Activated CD4-positive, alpha-beta T cell treated with anti-CD3 and anti-CD28 coated beads, Interleukin-2, amount 50 U/mL, for 1 hour (primary cell): Measurements from ENCODE around the gene MAPK12.

Source experiments
- DNase-seq: peaks from one replicate; pipeline ENCODE4 v3.0.0-alpha.2; 2020

Gene MAPK12

DNA sequence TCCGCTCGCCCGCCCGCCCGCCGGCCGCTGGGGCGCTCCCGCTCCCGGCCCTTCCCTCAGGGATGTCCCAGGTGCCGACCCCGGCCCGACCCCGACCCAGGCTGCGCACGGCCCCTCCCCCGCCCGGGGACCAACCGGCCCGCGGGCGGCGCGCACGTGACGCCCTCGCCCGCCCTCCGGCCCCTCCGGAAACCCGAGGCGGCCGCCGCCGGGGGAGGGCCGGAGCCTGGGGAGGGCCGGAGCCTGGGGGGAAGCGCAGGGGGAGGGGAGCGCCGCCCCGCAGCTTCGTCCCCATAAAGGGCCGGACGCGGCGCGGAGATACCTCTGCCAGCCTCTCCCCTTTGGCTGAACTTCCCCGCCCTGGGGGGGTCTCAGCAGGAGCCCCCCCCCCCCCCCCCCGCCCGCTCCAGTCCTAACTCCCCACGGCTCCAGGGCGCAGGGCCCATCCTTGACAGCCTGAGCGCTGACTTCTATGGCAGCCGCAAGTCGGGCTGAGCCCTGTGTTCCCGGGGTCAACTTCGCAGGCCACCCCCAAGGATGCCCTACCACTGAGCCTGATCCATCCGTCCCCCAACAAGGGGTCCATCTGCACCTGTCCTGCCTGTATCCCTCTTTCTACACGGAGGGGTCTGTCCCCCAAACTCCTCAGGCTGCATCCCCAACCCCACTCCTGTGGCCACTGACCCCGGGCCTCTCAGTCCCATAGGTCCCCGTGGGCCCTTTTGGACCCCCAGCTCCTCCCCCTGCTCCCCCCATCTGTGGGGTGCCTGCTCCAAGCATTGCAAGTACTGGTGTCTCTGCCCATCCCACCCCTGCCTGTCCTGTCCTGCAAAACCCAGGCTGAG is at the start of gene MAPK12:
MAPK12 (minus strand) TSS at position 69 of the 845 bp plus-strand sequence. CDS start 174 bp downstream, outside the sequence.
- DNase-seq: no peak

DNA sequence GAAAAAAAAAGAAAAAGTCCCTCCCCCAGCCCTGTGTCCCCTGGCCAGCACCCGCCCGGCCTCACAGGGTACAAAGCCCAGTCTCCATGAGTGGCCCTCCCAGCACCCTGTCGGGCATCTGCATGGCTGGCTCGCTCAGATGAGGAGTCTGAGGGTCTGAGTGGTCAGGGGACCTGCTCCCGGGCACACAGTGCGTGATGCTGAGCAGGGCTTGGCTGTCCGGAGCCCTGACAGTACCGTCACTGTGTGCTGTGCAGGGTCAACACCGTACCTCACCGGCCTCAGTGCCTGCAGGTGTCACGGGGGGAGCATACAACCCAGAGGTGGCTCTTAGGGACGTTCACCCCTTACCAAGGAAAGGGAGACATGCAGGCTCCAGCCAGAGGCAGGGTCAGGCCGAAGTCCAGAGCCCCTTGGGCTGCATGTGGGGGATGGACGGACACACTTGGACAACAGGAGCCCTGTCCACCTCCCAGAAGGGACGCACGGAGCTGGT is 49.5 kb upstream of the MAPK12 start:
- no peak for DNase-seq

DNA sequence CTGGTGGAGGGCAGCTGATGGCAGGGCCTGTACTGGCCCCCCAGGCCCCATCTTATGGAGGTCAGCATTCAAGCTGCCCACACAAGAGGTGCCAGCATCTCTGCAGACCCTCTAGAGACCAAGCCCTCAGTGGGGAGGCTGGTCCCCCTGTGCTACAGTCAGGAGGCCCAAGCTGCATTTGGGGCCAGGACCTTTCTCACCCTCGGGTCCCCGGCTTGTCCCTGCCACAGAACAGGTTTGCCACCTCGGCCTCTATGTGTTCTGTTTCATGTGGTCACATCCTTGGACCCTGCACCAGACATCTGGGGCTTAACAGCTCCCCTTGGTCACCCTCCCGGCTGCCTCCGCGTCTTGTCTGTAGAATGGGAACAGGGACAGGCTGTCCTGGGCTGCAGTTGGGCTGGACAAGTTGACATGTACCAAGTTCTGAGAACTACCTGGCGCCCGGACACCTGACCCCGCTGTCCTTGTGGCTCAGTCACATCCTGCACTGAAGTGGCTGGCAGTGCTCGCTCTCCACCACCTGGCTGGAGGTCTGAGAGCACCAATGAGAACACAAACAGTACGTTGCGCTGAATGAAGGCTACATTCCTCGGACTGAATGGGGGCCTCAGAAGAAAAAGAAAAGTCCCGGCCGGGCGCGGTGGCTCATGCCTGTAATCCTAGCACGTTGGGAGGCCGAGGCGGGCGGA is 48.7 kb upstream of the MAPK12 start:
- DNase-seq: no peak

DNA sequence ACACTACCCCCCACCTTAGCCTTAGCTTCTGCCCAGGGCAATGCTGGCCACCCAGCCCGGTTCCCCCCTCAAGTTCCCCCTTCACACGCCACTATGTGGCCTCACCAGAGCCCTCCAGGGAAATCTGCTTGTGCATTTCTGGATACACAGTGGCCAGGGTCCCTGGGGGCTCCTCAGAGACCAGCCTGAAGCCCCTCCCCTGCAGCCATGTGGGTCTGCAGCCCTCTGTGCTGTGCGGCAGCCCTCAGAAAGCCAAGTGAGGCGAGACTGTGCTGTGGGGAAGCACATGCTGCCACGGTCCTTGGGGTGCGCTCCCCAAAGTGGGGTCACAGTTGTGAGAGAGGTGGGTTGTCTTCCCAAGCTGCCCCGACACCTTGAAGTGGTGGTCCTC is 48.1 kb upstream of the MAPK12 start:
- DNase-seq: no peak

GRCh38 chr22:50308986-50309600 is 47.6 kb upstream of the MAPK12 start:
- DNase-seq: no peak

DNA sequence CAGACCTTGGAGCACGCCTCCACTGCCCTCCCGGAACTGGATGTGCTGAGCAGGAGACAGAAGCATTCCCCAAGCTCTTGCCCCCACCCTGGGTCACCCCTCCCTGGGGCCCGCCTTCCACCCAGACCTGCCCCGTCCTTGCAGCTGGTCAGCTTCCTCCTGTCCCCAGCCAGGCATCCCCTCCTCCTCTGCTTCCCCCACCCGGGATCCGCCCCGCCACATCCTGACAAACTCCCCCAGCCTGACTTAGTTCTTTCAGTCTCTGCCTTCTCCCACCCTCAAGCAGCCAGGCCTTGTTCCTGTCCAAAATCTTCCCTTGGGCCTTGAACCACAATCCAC is 47.1 kb upstream of the MAPK12 start:
- no peak for DNase-seq

DNA sequence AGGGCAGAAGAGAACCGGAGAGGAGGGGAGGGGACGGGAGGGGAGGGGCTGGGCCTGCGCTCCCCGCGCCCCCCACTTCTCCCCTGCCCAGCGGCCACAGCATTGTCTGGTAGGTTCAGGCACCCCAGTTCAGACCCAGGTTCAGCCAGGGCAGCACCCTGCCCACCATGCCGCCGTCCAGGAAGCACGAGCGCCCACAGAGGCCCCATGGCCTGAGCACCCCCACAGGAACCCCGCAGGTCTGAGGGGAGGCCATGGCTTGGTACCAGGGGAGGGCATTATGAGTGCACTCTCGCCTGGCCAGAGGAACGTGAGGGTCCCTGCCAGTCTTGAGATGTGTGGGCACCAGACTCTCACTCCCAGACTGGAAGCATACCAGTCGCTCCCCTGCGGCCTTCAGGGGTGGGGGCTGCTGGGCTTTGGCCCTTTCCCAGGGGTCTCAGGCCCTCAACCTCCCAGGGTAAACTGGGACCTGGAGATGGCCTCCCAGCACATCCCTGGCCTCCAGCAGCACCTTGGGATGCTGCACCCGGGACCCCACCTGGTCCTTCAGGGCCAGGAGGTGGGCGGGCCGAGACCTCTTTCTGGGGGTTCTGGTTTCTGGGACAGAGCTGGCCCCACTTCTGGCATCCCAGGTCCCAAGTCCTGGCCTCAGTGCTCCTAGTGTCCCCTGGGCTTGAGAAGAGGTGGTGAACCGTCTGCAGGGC is 46.6 kb upstream of the MAPK12 start:
- no peak for DNase-seq

GRCh38 chr22:50306753-50307749 is 45.6 kb upstream of the MAPK12 start, which contains the start of gene PLXNB2:
TSS of gene PLXNB2 (minus strand) at chr22:50307646. CDS start at chr22:50290584, 17,062 bp downstream.
- DNase-seq: no peak

DNA sequence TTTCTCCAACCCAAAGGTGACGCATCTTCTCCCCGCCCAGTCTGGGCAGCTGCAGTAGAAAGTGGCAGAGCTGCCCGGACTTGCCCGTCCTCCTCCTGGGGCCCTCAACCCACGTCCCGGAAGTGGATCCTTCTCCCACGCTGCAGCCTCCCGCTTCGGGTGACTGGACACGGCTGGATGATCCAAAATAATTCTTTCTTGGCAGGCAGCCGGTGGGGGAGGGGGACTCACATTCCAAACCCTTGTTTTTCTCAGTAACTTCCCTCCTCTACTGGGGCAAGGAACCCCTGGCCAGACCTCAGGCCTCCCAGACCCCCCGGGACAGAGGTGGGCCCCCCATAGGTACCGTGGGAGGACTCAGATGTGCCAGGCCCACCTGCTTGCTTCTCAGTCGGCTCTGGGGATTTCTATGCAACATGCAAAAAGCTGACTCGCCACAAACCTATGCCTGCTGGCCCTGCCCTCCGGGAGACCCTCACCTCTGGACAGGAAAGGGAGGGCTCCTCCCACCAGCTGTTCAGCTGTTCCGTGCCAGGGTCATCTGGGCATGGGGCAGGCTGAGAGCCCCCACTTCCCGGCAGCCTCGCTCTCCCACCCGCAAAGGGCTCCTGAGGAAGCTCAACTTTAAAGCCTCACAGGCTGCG is 44.6 kb upstream of the MAPK12 start:
- no peak for DNase-seq

DNA sequence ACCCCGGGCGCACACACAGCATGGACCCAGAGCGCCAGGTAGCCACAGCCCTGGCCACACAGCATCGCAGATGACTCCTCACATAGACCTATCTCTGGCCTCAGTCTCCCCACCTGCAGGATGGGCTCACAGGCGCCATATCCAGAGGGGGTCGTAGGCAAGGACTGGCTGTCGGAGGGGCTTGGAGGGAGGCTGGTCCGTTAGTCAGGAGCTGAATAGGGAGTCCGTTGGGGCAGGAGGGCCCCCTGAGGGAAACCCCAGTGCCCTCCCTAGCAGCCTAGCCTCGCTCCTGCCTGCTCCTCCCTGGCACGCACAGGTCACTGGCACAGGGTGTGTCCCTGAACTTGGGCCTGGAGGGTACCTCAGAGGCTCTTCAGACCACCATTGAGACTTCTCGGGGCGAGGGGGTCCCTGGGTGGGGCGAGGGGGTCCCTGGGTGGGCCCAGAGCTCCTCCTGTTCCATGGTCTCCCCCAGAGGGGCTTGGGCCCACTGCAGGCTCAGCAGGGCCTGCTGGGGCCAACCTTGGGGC is 44.0 kb upstream of the MAPK12 start:
- no peak for DNase-seq

GRCh38 chr22:50304528-50305392 is 43.3 kb upstream of the MAPK12 start:
- no peak for DNase-seq

DNA sequence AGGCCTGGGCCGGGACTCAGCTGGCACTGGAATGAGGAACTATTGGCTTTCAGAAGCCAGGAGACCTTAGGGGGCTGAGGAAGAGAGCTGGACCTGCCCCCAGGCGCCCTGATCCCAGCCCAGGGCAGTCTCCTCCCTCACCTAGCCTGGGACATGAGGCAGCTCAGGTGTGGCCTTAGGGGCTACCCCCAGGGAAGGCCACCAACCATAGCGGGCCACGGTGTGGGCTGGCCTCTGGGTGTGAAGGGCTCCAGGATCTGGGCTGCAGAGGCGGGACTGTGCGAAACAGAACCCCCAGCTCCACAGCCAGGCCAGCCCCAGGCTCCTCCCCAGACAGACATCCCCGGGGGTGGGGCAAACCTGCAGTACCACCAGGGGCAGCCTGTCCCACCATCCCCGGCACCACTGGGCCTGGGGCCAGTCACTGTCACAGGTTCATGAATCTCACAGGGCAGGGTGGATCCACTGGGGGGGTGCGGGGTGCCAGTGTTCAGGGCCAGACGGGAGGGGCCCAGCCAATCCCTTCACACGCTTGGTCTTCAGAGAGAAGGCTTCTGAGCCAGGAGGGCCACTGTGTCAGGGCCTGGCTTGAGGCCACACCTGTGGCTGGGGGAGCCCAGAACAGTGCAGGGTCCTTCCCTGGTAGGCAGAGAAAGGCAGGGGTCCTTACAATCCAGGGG is 42.5 kb upstream of the MAPK12 start:
- DNase-seq: no peak

- no peak for DNase-seq
These were observed 42.0 kb upstream of the MAPK12 start for GRCh38 chr22:50303515-50303847.

DNA sequence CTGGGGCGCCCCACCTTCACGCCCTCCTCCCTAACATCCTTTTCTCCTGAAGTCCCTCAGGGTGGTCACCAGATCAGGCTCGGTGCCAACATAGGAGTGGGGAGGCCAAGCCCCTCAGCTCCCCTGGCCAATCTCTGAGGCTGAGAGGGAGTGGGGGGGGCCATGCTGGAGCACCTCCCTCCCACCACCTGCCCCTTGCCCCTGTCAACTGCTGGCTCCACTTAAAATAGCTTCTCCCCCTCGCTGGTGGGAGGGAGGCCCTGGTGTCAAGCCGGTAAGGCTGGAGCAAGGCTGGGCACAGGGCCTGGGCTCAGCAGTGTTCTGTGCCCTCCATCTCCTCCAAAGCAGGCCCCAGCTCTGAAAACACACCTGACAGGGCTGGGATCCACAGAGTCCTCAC is 41.1 kb upstream of the MAPK12 start:
- DNase-seq: no peak

GRCh38 chr22:50302041-50302541 is 40.6 kb upstream of the MAPK12 start:
- no peak for DNase-seq

DNA sequence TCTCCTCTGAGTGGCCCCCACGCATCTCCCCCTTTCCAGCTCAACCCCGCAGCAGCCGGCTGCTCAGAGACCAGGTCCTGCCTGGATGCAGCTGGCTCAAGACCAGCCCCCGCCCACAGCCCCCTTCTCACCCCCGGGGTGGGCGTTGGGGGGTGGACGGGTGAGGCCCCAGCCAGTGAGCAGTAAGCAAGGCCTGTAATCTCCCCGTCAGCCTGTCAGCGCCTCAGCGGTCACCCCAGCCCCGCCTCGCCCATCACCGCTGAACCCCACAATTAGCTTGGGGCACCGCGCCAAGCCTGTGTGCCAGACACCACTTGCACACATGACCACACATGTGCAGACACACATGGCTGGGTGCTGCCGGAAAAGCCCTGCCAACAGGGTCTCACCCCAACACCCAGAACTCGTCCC is 40.1 kb upstream of the MAPK12 start:
- DNase-seq: no peak

DNA sequence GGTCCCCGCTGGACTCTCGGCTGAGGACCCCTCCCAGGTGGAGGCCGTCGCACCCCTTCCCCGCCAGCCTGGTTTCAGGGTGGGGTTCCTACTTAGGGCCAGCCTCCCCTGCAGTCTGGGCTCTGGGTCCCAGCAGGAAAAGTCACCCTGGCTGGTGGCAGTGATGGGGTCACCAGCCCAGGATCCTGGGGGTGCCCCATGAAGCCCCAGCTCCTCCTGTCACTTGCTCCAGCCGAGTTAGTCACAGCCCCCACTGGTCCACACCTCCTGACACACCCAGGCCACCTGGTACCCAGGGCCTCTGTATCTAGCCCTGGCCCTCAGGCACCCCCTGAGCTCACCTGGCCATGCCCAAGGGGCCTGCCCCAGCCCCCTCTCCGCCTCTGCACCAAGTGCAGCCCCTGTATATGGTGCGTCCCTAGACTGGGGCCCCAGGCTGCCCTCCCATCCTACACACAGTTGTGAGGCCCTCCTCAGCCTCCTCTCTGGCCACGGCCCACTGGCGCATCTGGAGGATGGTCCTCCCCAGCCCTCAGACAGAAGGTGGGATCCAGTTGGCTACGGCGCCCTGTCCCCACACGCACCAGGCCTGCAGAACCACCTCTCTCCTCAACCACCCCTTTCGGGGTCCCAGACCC is 39.3 kb upstream of the MAPK12 start:
- no peak for DNase-seq

GRCh38 chr22:50299785-50300619 is 38.5 kb upstream of the MAPK12 start:
- no peak for DNase-seq
